Panc1 (cell line): ENCODE results near the gene PNMA6E.

Source experiments
- POLR2AphosphoS5 ChIP-seq: IDR thresholded peaks from 2 replicates; pipeline ENCODE4 v1.6.1; 2012; ENCODE audit warnings: mild to moderate bottlenecking, low read depth, low read length, moderate library complexity
- TF ChIP-seq, protein P1 (sequence below): fragments of 450-650 bp; IDR thresholded peaks from 2 replicates; pipeline ENCODE4 v1.5.1; 2017; ENCODE audit warnings: mild to moderate bottlenecking

DNA sequence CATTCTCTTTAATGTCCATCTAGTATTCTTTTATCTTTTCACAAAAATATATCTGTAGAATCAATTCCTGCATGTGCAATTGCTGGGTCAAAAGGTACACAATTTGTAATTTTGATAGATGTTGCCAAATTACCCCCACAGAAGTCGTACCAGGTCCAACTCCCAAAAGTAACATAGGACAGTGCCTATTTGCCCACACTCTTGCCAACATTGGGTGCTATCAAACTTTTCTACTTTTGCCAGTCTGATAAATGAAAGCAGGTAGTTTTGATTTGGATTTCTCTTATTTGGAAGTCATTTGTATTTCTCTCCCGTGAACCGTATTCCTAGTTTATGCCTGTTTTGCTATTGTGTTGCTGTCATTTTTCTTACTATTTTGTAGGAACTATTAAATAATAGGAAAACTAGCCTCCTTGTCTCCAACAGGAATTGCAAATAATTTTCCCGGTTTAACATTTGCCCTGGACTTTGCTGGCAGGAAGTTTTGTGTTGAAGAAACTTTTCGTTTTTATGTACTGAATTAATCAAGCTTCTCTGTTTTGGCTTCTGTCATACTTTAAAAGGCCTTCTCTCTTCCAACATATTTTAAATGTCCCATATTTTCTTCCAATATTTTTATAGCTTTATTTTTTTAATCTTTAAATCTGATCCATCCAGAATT, 34.1 kb downstream of the PNMA6E start:
- TF ChIP-seq, protein P1, sequence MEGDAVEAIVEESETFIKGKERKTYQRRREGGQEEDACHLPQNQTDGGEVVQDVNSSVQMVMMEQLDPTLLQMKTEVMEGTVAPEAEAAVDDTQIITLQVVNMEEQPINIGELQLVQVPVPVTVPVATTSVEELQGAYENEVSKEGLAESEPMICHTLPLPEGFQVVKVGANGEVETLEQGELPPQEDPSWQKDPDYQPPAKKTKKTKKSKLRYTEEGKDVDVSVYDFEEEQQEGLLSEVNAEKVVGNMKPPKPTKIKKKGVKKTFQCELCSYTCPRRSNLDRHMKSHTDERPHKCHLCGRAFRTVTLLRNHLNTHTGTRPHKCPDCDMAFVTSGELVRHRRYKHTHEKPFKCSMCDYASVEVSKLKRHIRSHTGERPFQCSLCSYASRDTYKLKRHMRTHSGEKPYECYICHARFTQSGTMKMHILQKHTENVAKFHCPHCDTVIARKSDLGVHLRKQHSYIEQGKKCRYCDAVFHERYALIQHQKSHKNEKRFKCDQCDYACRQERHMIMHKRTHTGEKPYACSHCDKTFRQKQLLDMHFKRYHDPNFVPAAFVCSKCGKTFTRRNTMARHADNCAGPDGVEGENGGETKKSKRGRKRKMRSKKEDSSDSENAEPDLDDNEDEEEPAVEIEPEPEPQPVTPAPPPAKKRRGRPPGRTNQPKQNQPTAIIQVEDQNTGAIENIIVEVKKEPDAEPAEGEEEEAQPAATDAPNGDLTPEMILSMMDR, result no peak
- TF ChIP-seq POLR2AphosphoS5, result no peak
